Testis (tissue), 2 donors: Measurements from ENCODE around the gene CDK5RAP2.

Experiments
- CTCF ChIP-seq, 3 experiments: fragments of 450-650 bp in 2 of 3; fragments of 200-600 bp in 1 of 3; sonication (generic) in 1 of 3; IDR thresholded peaks; one replicate each; pipeline ENCODE4 v1.5.1; 2016 to 2019; ENCODE audit warnings: antibody characterized with exemption in 3 of 3, mild to moderate bottlenecking in 2 of 3, moderate library complexity in 1 of 3
- POLR2A ChIP-seq: fragments of 450-650 bp; IDR thresholded peaks from one replicate; pipeline ENCODE4 v1.6.1; 2017; ENCODE audit warnings: antibody characterized with exemption, mild to moderate bottlenecking, moderate library complexity

GRCh38 chr9:120433701-120434100 is 146.3 kb downstream of the CDK5RAP2 start:
- TF ChIP-seq POLR2A = no peak
- no peak for TF ChIP-seq CTCF (IDR thresholded peaks at IDR 0.05)
